Tibial nerve (tissue), 4 donors: Measurements from ENCODE around the gene SLC35F6. TPM values are rescaled to one million over a fixed set of nuclear protein-coding genes. Genes with fewer than 3 reads are reported as not detected.
"Not testable (repeated sequence)": the region's sequence is repeated elsewhere in the genome, so short reads cannot be mapped to it uniquely, and the experiment has no call there.

Experiments
- DNase-seq, 2 donors: peaks; one replicate each; pipeline ENCODE4 v3.0.0-alpha.2; 2019; ENCODE audit warnings: low spot score in 2 of 2
- H3K27ac ChIP-seq, 4 donors: fragments of 200-600 bp; sonication (generic) in 3 of 4; one replicate each; pipeline ENCODE4 v1.5.1; 2017 to 2019; ENCODE audit warnings: mild to moderate bottlenecking in 1 of 4
- H3K27me3 ChIP-seq, 2 donors: fragments of 200-600 bp; sonication (generic) in 1 of 2; one replicate each; pipeline versions ENCODE4 v1.5.1 to v1.6.0; 2017 to 2019
- H3K36me3 ChIP-seq, 3 donors: fragments of 200-600 bp; sonication (generic); one replicate each; pipeline ENCODE4 v1.5.1; 2018 to 2019
- H3K4me1 ChIP-seq, 4 donors: fragments of 200-600 bp; sonication (generic) in 3 of 4; one replicate each; pipeline ENCODE4 v1.5.1; 2017 to 2019
- H3K4me3 ChIP-seq, 4 donors: fragments of 200-600 bp; sonication (generic) in 3 of 4; one replicate each; pipeline ENCODE4 v1.5.1; 2017 to 2019; ENCODE audit warnings: mild to moderate bottlenecking in 1 of 4, moderate library complexity in 1 of 4
- H3K9me3 ChIP-seq, 4 donors: fragments of 200-600 bp; sonication (generic) in 3 of 4; one replicate each; pipeline ENCODE4 v1.5.1; 2017 to 2019
- EP300 ChIP-seq, 2 donors: sonication (generic); formaldehyde crosslinking; IDR thresholded peaks; one replicate each; pipeline ENCODE4 v1.6.1; 2017; ENCODE audit warnings: antibody characterized with exemption in 2 of 2, mild to moderate bottlenecking in 1 of 2
- POLR2A ChIP-seq, 2 donors: fragments of 450-650 bp; IDR thresholded peaks; one replicate each; pipeline ENCODE4 v1.6.1; 2017; ENCODE audit warnings: antibody characterized with exemption in 2 of 2, mild to moderate bottlenecking in 2 of 2, moderate library complexity in 2 of 2
- WGBS, 2 donors: methylation state at CpG; one replicate each; pipeline ENCODE4 v1.1.5; 2018; 5-methylcytosine and 5-hydroxymethylcytosine counted together
- total RNA-seq, 4 donors: library from RNA; depleted of rRNA; stranded (reverse); fragments of >200 nt; gene quantifications; one replicate each; pipeline ENCODE4 v1.1.0, GENCODE V29; 2016
- TF ChIP-seq, protein P1 (sequence below), 5 experiments: fragments of 200-600 bp in 3 of 5; fragments of 450-650 bp in 2 of 5; sonication (generic) in 3 of 5; IDR thresholded peaks; one replicate each; pipeline ENCODE4 v1.5.1; 2016 to 2019; ENCODE audit warnings: antibody characterized with exemption in 5 of 5, mild to moderate bottlenecking in 3 of 5, moderate library complexity in 2 of 5

SLC35F6 gene
- total RNA-seq, 4 donors from 2014 or later, result 30.1 to 51.6 (median 43.3) TPM

DNA sequence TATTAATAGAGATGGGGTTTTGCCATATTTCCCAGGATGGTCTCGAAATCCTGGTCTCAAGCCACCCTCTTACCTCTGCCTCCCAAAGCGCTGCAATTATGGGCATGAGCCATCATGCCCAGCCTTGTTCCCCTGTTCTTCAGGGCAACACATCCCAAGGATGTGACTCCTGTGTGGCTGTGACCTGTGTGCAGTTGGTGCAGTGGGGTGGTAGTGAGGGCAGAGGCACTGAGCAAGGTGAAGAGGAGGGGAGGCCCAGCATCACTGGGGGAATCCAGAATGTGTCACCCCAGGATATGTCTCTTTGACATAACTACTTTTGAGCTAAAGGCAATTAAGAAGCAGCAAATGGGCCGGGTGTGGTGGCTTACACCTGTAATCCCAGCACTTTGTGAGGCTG, 45.1 kb downstream of the SLC35F6 start:
- Histone ChIP-seq H3K36me3 (no peaks in the 10 kb centered on the region), H3K9me3 (no peaks in the 10 kb centered on the region), H3K27ac (no peak overlapping the region), H3K27me3 (no peaks in the 10 kb centered on the region), H3K4me3 (no peak overlapping the region), H3K4me1 (no peaks in the 10 kb centered on the region)
- DNase-seq, result no peak
- WGBS, 2 donors, result 92 to 95% methylated on average over 3 of the region's 3 CpGs
- no peak for TF ChIP-seq POLR2A (IDR thresholded peaks at IDR 0.05)
- TF ChIP-seq EP300 (IDR thresholded peaks at IDR 0.05), result no peak
- TF ChIP-seq, protein P1, sequence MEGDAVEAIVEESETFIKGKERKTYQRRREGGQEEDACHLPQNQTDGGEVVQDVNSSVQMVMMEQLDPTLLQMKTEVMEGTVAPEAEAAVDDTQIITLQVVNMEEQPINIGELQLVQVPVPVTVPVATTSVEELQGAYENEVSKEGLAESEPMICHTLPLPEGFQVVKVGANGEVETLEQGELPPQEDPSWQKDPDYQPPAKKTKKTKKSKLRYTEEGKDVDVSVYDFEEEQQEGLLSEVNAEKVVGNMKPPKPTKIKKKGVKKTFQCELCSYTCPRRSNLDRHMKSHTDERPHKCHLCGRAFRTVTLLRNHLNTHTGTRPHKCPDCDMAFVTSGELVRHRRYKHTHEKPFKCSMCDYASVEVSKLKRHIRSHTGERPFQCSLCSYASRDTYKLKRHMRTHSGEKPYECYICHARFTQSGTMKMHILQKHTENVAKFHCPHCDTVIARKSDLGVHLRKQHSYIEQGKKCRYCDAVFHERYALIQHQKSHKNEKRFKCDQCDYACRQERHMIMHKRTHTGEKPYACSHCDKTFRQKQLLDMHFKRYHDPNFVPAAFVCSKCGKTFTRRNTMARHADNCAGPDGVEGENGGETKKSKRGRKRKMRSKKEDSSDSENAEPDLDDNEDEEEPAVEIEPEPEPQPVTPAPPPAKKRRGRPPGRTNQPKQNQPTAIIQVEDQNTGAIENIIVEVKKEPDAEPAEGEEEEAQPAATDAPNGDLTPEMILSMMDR (IDR thresholded peaks at IDR 0.05), result no peak

DNA sequence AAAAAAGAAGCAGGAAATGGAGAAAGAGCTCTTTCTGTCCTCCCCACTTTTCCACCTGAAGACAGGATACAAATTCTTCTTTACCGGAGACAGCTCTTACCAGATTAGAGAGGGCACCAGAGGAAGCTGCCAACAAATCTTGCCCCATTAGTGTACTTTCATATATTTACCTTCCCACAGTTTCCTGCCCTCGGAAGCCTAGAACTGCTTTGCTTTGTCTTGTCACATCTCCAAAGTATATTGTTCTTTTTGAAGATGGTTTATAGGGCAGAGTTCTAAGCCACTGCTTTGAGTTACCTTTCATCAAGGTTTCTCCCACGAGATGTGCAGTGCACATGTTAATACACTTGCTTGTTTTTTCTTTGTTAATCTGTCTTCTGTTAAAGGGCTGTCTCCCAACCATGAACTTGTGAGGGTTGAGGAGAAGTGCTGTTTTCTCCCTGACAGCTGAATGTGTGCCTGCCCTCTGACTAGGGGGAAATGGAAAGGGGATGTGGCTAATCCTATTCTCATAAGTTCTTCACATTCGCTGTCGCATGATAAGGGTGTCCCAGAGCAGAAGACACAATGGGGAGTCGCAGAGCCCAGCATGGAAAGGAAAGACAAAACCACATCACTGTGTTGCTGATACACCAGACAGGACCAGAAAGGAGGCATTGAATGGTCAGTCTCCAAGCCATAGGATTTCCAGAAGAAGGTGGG, 45.9 kb downstream of the SLC35F6 start:
- 72 to 77% methylated on average over 6 of the region's 6 CpGs for WGBS, 2 donors
- DNase-seq, result no peak

DNA sequence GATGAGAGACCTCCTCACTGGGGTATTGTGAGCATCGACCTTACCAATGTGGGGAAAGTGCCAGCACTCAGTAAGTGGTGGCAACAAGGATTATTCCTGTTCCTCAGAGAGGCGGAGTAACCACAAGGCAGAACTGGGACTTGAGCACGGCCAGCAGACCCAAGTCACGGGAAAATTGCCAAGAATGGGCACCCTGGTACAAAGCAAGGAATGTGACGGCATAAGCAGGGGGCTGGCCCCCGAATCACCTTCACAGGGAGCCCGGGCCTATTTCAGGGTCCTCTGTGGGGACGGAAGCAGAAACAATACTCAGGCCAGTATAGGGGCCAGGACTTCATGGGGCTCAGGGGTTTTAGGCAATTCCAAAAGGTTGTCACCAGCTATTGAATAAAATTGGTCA, 47.2 kb downstream of the SLC35F6 start:
- Histone ChIP-seq H3K9me3 (no peaks in the 10 kb centered on the region), H3K4me3 (no peak overlapping the region), H3K4me1 (no peaks in the 10 kb centered on the region), H3K36me3 (no peaks in the 10 kb centered on the region), H3K27me3 (no peaks in the 10 kb centered on the region), H3K27ac (no peak overlapping the region)
- TF ChIP-seq POLR2A (IDR thresholded peaks at IDR 0.05) (no peak), EP300 (IDR thresholded peaks at IDR 0.05) (no peak)
- TF ChIP-seq, protein P1 (IDR thresholded peaks at IDR 0.05), result no peak
- 40 to 62% methylated on average over 8 of the region's 8 CpGs for WGBS, 2 donors
- no peak for DNase-seq

More for the DNA sequence above, 45.9 kb downstream of the SLC35F6 start:
- no peaks in the 10 kb centered on the region for H3K36me3 ChIP-seq
- TF ChIP-seq, protein P1 (IDR thresholded peaks at IDR 0.05), result no peak
- no peak for TF ChIP-seq POLR2A (IDR thresholded peaks at IDR 0.05)
- TF ChIP-seq EP300 (IDR thresholded peaks at IDR 0.05), result no peak
- H3K27me3 ChIP-seq, result no peaks in the 10 kb centered on the region
- no peak overlapping the region for H3K27ac ChIP-seq
- no peaks in the 10 kb centered on the region for H3K9me3 ChIP-seq
- H3K4me3 ChIP-seq, result no peak overlapping the region
- H3K4me1 ChIP-seq, result no peaks in the 10 kb centered on the region

DNA sequence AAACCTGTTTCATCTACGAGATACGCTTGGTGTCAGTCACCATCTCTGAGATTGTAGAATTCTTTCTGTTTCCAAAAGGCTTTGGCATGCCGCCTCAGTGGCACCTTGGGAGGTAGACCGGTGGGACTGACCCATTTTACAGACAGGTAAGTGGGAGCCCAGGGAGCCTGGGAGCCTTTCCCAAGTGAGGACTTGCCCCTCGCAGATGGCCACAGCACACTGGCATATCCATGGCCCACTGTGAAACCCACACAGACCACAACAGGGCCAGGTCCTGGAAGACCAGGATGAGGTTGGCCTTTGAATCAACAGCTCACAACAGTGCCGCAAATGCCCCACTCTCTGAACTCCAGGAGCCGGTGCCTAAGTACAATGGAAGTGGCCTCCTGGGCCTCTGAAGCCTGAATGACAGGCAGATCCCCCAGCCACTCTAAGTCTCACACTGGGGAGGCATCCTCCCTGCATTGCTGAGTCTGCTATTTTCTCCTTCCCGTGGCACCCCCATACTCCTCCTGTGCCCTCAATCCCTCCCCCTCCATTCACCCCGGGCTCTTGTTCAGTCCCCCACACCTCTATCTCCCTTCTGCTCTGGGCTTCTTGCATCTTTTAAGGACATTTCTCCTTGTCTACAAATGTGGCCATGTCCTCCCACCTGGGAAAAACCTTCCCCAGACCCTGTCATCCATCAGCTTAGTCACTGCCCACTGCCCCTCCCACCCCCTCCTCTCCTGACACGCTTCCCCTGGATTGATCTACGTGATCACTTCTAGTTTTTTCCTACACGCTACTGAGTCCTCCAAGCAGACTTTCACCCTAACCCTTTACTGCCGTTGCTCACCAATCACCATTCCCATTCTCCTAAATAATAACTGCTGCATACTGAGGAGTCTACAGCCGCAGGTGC, 48.0 kb downstream of the SLC35F6 start:
- TF ChIP-seq POLR2A (IDR thresholded peaks at IDR 0.05) (no peak), EP300 (IDR thresholded peaks at IDR 0.05) (no peak)
- TF ChIP-seq, protein P1 (IDR thresholded peaks at IDR 0.05), result no peak
- 63 to 70% methylated on average over 13 to 14 of the region's 14 CpGs for WGBS, 2 donors

DNA sequence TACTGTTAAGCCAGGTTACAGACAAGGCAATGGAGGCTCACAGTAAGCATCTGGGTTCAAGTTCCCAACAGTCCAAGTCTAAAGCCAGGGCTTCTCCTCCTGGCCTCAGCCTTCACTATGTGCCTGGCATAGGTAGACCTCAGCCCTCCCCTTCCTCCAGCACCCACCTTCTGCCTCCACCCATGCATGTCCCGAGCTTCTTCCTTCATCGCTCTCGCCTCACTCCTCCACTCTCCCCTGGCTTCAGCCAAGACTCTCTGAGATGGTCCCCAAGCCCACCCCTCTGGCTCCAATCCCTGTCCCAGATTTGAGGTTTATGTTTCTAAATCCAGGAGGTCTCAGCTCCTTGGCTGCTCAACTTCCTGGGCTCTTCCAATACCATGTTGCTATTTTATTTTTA, 48.6 kb downstream of the SLC35F6 start:
- Histone ChIP-seq H3K4me3 (no peak overlapping the region), H3K27me3 (no peaks in the 10 kb centered on the region), H3K4me1 (no peaks in the 10 kb centered on the region), H3K36me3 (no peaks in the 10 kb centered on the region), H3K27ac (no peak overlapping the region), H3K9me3 (no peaks in the 10 kb centered on the region)
- DNase-seq, result no peak
- WGBS, 2 donors, result 84 to 90% methylated on average over 3 of the region's 3 CpGs
- TF ChIP-seq, protein P1 (IDR thresholded peaks at IDR 0.05), result no peak
- no peak for TF ChIP-seq POLR2A (IDR thresholded peaks at IDR 0.05)
- no peak for TF ChIP-seq EP300 (IDR thresholded peaks at IDR 0.05)

More for the DNA sequence above, 48.0 kb downstream of the SLC35F6 start:
- DNase-seq, result no peak
- no peaks in the 10 kb centered on the region for H3K4me1 ChIP-seq
- no peaks in the 10 kb centered on the region for H3K9me3 ChIP-seq
- no peaks in the 10 kb centered on the region for H3K36me3 ChIP-seq
- no peaks in the 10 kb centered on the region for H3K27me3 ChIP-seq
- H3K4me3 ChIP-seq, result no peak overlapping the region
- H3K27ac ChIP-seq, result no peak overlapping the region

DNA sequence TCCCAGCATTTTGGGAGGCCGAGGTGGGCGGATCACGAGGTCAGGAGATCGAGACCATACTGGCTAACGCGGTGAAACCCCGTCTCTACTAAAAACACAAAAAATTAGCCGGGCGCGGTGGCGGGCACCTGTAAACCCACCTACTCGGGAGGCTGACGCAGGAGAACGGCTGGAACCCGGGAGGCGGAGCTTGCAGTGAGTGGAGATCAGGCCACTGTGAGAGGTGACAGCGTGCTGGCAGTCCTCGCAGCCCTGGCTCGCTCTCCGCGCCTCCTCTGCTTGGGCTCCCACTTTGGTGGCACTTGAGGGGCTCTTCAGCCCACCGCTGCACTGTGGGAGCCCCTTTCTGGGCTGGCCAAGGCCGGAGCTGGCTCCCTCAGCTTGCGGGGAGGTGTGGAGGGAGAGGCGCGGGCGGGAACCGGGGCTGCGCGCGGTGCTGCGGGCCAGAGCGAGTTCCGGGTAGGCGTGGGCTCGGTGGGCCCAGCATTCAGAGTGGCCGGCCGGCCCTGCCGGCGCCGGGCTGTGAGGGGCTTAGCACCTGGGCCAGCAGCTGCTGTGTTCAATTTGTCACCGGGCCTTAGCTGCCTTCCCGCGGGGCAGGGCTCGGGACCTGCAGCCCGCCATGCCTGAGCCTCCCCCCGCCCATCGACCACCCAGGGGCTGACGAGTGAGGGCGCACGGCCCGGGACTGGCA, 50.1 kb downstream of the SLC35F6 start:
- not testable (repeated sequence) for H3K36me3 ChIP-seq, H3K4me3 ChIP-seq, H3K27ac ChIP-seq, DNase-seq, H3K9me3 ChIP-seq, H3K27me3 ChIP-seq, H3K4me1 ChIP-seq
- WGBS, 2 donors, result 95 to 98% methylated on average over 27 to 43 of the region's 52 CpGs
